SH-SY5Y (cell line): ENCODE results near the gene PTPRT.

Experiments
- GATA2 ChIP-seq: IDR thresholded peaks from 2 replicates; pipeline ENCODE4 v1.6.1; 2011; ENCODE audit warnings: mild to moderate bottlenecking, low read depth, low read length
- GATA3 ChIP-seq: IDR thresholded peaks from 2 replicates; pipeline ENCODE4 v1.6.1; 2011; ENCODE audit warnings: low read depth, mild to moderate bottlenecking, low read length, moderate library complexity

GRCh38 chr20:42125426-42125825 lies 1064.3 kb downstream of the PTPRT start:
- TF ChIP-seq GATA3 (no peak), GATA2 (no peak)
